A549 (cell line): ENCODE measurements around the gene FMO2. TPM values are rescaled to one million over a fixed set of nuclear protein-coding genes. Genes with fewer than 3 reads are reported as not detected.

Source experiments
- ATAC-seq, 2 experiments: fragments of 200-7000 bp in 1 of 2; fragments of >200 bp in 1 of 2; cut with Nextera tagmentation in 1 of 2; cut with Tn5 transposase in 1 of 2; 3 replicates each; pipeline versions ENCODE4 v1.8.0 to v1.9.1; 2018 to 2020; ENCODE audit warnings: mild to moderate bottlenecking in 1 of 2, moderate library complexity in 1 of 2
- CTCF ChIA-PET: fragments of 300-600 bp; sonication (Branson Sonifier 250); formaldehyde crosslinking; extraction: SDS; loops from one replicate; lab custom pipeline; 2021; ENCODE audit warnings: antibody characterized with exemption, inconsistent platforms; lab: Yijun Ruan, JAX
- POLR2A ChIA-PET: fragments of 350-600 bp; formaldehyde crosslinking; extraction: SDS; loops from one replicate; lab custom pipeline; 2021; ENCODE audit warnings: antibody characterized with exemption, inconsistent platforms; lab: Yijun Ruan, JAX
- DNase-seq, 2 experiments: peaks; one replicate each; pipeline versions ENCODE4 v3.0.0 to v3.0.0-alpha.2; 2011 to 2016; ENCODE audit warnings: low read depth in 1 of 2, low spot score in 1 of 2
- FAIRE-seq: peaks from 2 replicates; lab custom pipeline; 2011; peaks lifted over from hg19 to GRCh38; lab: Jason Lieb, UNC
- H3K27ac ChIP-seq, 2 experiments: fragments of >200 bp; sonication (Bioruptor Twin); formaldehyde crosslinking; 3 replicates each; pipeline ENCODE4 v1.5.1; 2016 to 2017
- H3K4me1 ChIP-seq: fragments of >200 bp; sonication (Bioruptor Twin); formaldehyde crosslinking; 3 replicates; pipeline ENCODE4 v1.6.1; 2016
- H3K4me2 ChIP-seq: fragments of >200 bp; sonication (Bioruptor Twin); formaldehyde crosslinking; 3 replicates; pipeline ENCODE4 v1.6.1; 2016
- H3K4me3 ChIP-seq: fragments of >200 bp; sonication (Bioruptor Twin); formaldehyde crosslinking; 3 replicates; pipeline ENCODE4 v1.5.1; 2016
- H3K9me3 ChIP-seq: fragments of >200 bp; sonication (Bioruptor Twin); formaldehyde crosslinking; 3 replicates; pipeline ENCODE4 v1.6.1; 2016
- ATOH8 ChIP-seq: fragments of 250-450 bp; sonication (Bioruptor Pico); IDR thresholded peaks from 2 replicates; pipeline ENCODE4 v1.5.0; 2020; ENCODE audit warnings: low read depth, mild to moderate bottlenecking, moderate library complexity
- CEBPB ChIP-seq, 2 experiments: fragments of >200 bp in 1 of 2; sonication (Bioruptor Twin) in 1 of 2; formaldehyde crosslinking in 1 of 2; IDR thresholded peaks; 2 replicates each; pipeline ENCODE4 v1.6.1; 2012 to 2016
- CHD2 ChIP-seq: fragments of 150-350 bp; IDR thresholded peaks from 2 replicates; pipeline ENCODE4 v1.6.1; 2014; ENCODE audit warnings: low read length; ENCODE audit not compliant: partially characterized antibody
- ELK1 ChIP-seq: fragments of 150-350 bp; IDR thresholded peaks from 2 replicates; pipeline ENCODE4 v1.6.1; 2014; ENCODE audit warnings: low read depth, mild to moderate bottlenecking, low read length
- GATA3 ChIP-seq: IDR thresholded peaks from 2 replicates; pipeline ENCODE4 v1.6.1; 2012; ENCODE audit warnings: borderline replicate concordance
- HDAC2 ChIP-seq: fragments of 200-600 bp; sonication (generic); IDR thresholded peaks from 2 replicates; pipeline ENCODE4 v1.6.1; 2016
- HEYL ChIP-seq: fragments of 250-450 bp; sonication (Bioruptor Pico); IDR thresholded peaks from 2 replicates; pipeline ENCODE4 v1.8.0; 2021; ENCODE audit warnings: mild to moderate bottlenecking, moderate library complexity
- HOXB5 ChIP-seq: fragments of 250-450 bp; sonication (Bioruptor Pico); IDR thresholded peaks from 2 replicates; pipeline ENCODE4 v1.5.0; 2020; ENCODE audit warnings: mild to moderate bottlenecking, moderate library complexity
- JUNB ChIP-seq: fragments of >200 bp; sonication (Bioruptor Twin); formaldehyde crosslinking; IDR thresholded peaks from 2 replicates; pipeline ENCODE4 v1.6.1; 2016
- NPAS2 ChIP-seq: fragments of 250-450 bp; sonication (Bioruptor Pico); IDR thresholded peaks from 2 replicates; pipeline ENCODE4 v1.8.0; 2022; ENCODE audit warnings: mild to moderate bottlenecking, moderate library complexity, borderline replicate concordance
- NR3C1 ChIP-seq: fragments of >200 bp; sonication (Bioruptor Twin); formaldehyde crosslinking; IDR thresholded peaks from 3 replicates; pipeline ENCODE4 v1.6.1; 2017
- PHF8 ChIP-seq: fragments of 200-600 bp; sonication (generic); IDR thresholded peaks from 2 replicates; pipeline ENCODE4 v1.6.1; 2016; ENCODE audit warnings: low read depth, mild to moderate bottlenecking, antibody characterized with exemption, moderate library complexity, borderline replicate concordance
- POLR2A ChIP-seq: IDR thresholded peaks from 2 replicates; pipeline ENCODE4 v1.6.1; 2012; ENCODE audit warnings: mild to moderate bottlenecking, low read length
- RAD21 ChIP-seq, 2 experiments: fragments of >200 bp in 1 of 2; sonication (Bioruptor Twin) in 1 of 2; formaldehyde crosslinking in 1 of 2; IDR thresholded peaks in 1 of 2; conservative IDR thresholded peaks in 1 of 2; 2 replicates in 1 of 2; 3 replicates in 1 of 2; pipeline ENCODE4 v1.6.1; 2012 to 2018; ENCODE audit warnings: inconsistent platforms in 1 of 2
- REST ChIP-seq: fragments of 200-600 bp; sonication (generic); IDR thresholded peaks from 2 replicates; pipeline ENCODE4 v1.6.1; 2016; ENCODE audit warnings: antibody characterized with exemption, mild to moderate bottlenecking, moderate library complexity
- RNF2 ChIP-seq: fragments of 200-600 bp; sonication (generic); IDR thresholded peaks from 2 replicates; pipeline ENCODE4 v1.6.1; 2016; ENCODE audit warnings: low read depth, mild to moderate bottlenecking, antibody characterized with exemption, moderate library complexity, borderline replicate concordance
- ZNF302 ChIP-seq: fragments of 250-450 bp; sonication (Bioruptor Pico); IDR thresholded peaks from 2 replicates; pipeline ENCODE4 v1.9.0; 2021; ENCODE audit warnings: inconsistent platforms, mild to moderate bottlenecking, moderate library complexity
- WGBS: methylation state at CpG from one replicate; pipeline ENCODE4 v1.1.6; 2017; ENCODE audit errors: missing lambda C conversion rate; 5-methylcytosine and 5-hydroxymethylcytosine counted together
- polyA plus RNA-seq, 4 experiments: library from polyadenylated mRNA; depleted of rRNA in 3 of 4; stranded (reverse); fragments of >200 nt; fragmentation: RNase III in 1 of 4; extraction: RNeasy Plus Mini Kit Qiagen cat#74134 plus additional on column Dnase treatment in 1 of 4; gene quantifications; 2 replicates in 3 of 4; 3 replicates in 1 of 4; pipeline ENCODE4 v1.2.3, GENCODE V29; 2011 to 2017
- TF ChIP-seq, protein P1 (sequence below): fragments of >200 bp; sonication (Bioruptor Twin); formaldehyde crosslinking; IDR thresholded peaks from 3 replicates; pipeline ENCODE4 v1.6.1; 2016
- TF ChIP-seq, protein P2 (sequence below): fragments of >200 bp; sonication (Bioruptor Twin); formaldehyde crosslinking; IDR thresholded peaks from 2 replicates; pipeline ENCODE4 v1.6.1; 2016
- TF ChIP-seq, protein P3 (sequence below): fragments of >200 bp; sonication (Bioruptor Twin); formaldehyde crosslinking; IDR thresholded peaks from 3 replicates; pipeline ENCODE4 v1.5.1; 2016

FMO2 gene
- polyA plus RNA-seq, 2 of the 4 experiments (the other 2 are of a cell fraction) = not detected

DNA sequence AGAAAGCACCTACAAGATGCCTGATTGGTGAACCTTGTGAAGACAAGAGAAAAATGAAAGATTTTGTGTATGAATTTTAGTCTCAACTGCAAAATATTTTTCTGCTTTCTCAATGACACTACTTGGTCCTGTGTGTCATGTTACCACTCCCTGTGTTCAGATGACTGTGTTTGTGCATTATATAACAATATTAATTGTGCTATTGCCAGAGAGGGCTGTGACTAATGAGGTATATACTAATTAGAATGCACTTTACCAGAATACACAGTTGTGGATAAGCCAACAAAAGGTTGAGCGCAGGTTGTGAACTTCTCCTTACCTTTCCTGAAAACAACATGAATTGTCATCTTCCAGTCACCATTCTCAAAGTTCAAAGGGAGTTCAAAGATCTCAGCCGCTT lies 17.3 kb upstream of the FMO2 start:
- TF ChIP-seq, protein P1, sequence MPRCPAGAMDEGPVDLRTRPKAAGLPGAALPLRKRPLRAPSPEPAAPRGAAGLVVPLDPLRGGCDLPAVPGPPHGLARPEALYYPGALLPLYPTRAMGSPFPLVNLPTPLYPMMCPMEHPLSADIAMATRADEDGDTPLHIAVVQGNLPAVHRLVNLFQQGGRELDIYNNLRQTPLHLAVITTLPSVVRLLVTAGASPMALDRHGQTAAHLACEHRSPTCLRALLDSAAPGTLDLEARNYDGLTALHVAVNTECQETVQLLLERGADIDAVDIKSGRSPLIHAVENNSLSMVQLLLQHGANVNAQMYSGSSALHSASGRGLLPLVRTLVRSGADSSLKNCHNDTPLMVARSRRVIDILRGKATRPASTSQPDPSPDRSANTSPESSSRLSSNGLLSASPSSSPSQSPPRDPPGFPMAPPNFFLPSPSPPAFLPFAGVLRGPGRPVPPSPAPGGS = no peak
- no peak for TF ChIP-seq POLR2A
- TF ChIP-seq JUNB = no peak
- no peak for TF ChIP-seq CEBPB (IDR thresholded peaks at IDR 0.05)
- no peak for TF ChIP-seq HEYL (CRISPR knock-in tag)
- TF ChIP-seq GATA3 = no peak
- no peak for TF ChIP-seq HOXB5 (CRISPR knock-in tag)
- TF ChIP-seq, protein P2, sequence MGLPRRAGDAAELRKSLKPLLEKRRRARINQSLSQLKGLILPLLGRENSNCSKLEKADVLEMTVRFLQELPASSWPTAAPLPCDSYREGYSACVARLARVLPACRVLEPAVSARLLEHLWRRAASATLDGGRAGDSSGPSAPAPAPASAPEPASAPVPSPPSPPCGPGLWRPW = no peak
- no peak for TF ChIP-seq REST
- TF ChIP-seq, all 56 proteins: peak for 0
- 53% methylated on average over 2 of the region's 2 CpGs for WGBS
- no peaks in the 10 kb centered on the region for H3K4me1 ChIP-seq
- no peak overlapping the region for H3K4me2 ChIP-seq
- CTCF ChIA-PET = no interaction called here
- POLR2A ChIA-PET = no interaction called here
- H3K9me3 ChIP-seq = no peaks in the 10 kb centered on the region
- FAIRE-seq (no peak), ATAC-seq (no peak), DNase-seq (no peak)
- H3K27ac ChIP-seq = no peak overlapping the region
- no peak overlapping the region for H3K4me3 ChIP-seq

DNA sequence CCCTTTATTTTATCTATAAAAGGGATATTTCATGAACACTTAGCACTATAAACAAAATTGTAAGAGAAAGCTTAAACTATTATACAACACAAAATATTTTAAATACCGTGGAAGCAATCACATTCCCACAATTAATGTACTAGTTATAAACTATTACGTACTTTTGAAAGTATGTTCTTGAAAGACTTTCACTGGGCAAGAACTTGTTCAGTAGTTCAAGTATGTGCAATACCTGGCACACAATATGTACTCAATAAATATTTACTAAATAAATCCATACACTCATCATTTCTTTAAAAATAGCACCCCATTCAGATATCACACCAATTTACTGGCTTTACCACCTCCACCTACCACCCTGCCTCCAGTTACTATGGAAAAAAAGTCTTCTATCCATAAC lies 12.6 kb upstream of the FMO2 start:
- TF ChIP-seq PHF8 (no peak), NR3C1 (no peak), NPAS2 (CRISPR knock-in tag) (no peak), RAD21 (conservative IDR thresholded peaks at IDR 0.05 in 1 of 2, IDR thresholded peaks at IDR 0.05 in 1 of 2) (no peak), HDAC2 (no peak), ZNF302 (no peak), ATOH8 (CRISPR knock-in tag) (no peak), CHD2 (no peak), ELK1 (no peak), RNF2 (no peak), HEYL (CRISPR knock-in tag) (no peak)
- TF ChIP-seq, protein P3, sequence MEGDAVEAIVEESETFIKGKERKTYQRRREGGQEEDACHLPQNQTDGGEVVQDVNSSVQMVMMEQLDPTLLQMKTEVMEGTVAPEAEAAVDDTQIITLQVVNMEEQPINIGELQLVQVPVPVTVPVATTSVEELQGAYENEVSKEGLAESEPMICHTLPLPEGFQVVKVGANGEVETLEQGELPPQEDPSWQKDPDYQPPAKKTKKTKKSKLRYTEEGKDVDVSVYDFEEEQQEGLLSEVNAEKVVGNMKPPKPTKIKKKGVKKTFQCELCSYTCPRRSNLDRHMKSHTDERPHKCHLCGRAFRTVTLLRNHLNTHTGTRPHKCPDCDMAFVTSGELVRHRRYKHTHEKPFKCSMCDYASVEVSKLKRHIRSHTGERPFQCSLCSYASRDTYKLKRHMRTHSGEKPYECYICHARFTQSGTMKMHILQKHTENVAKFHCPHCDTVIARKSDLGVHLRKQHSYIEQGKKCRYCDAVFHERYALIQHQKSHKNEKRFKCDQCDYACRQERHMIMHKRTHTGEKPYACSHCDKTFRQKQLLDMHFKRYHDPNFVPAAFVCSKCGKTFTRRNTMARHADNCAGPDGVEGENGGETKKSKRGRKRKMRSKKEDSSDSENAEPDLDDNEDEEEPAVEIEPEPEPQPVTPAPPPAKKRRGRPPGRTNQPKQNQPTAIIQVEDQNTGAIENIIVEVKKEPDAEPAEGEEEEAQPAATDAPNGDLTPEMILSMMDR = no peak
- TF ChIP-seq, protein P2 = no peak
- H3K4me1 ChIP-seq = no peaks in the 10 kb centered on the region
- DNase-seq (no peak), FAIRE-seq (no peak), ATAC-seq (no peak)
- no peaks in the 10 kb centered on the region for H3K9me3 ChIP-seq
- H3K4me2 ChIP-seq = no peak overlapping the region
- no peak overlapping the region for H3K4me3 ChIP-seq
- CTCF ChIA-PET = no interaction called here
- 25% methylated on average over 2 of the region's 2 CpGs for WGBS
- no peak overlapping the region for H3K27ac ChIP-seq
- POLR2A ChIA-PET = no interaction called here
